ENCODE data around the gene MGAT5.

MGAT5 gene

DNA sequence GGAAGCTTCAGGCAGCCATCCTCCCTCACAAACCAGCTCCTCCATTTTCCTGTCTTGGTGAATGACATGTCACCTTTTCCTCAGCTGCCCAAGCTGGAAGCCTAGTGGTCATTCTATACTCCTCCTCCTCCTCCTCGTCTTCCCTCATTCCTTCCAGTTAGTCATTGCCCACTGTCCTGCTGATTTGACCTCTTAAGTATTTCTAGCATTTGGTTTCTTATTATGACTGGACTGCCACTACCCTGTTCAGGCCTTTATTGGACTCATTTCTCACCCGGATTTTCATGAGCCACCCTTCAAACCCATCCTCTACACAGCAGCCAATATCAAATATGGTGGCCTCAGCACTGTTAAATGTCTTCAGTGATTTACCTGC, 21.9 kb upstream of the MGAT5 start:
- DNase-seq (ENCODE audit: low read depth): no peak

DNA sequence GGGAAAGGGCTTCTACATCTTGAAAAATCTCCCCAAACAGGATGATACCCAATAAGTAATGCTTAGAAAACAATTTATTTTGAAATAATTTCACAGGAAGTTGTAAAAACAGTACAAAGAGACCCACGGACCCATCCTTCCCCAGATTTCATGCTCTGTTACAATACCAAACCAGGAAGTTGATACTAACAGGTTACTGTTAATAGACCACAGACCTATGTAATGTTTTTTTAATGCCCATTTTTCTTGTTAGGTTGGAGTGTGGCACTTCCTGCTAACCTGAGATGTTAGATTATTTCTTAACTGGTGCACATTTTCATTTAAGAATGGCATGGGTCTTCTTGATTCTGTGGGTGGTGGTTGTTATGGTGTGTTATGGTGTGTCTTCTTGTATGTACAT, 21.4 kb upstream of the MGAT5 start:
- no peak for DNase-seq (ENCODE audit: low read depth)

DNA sequence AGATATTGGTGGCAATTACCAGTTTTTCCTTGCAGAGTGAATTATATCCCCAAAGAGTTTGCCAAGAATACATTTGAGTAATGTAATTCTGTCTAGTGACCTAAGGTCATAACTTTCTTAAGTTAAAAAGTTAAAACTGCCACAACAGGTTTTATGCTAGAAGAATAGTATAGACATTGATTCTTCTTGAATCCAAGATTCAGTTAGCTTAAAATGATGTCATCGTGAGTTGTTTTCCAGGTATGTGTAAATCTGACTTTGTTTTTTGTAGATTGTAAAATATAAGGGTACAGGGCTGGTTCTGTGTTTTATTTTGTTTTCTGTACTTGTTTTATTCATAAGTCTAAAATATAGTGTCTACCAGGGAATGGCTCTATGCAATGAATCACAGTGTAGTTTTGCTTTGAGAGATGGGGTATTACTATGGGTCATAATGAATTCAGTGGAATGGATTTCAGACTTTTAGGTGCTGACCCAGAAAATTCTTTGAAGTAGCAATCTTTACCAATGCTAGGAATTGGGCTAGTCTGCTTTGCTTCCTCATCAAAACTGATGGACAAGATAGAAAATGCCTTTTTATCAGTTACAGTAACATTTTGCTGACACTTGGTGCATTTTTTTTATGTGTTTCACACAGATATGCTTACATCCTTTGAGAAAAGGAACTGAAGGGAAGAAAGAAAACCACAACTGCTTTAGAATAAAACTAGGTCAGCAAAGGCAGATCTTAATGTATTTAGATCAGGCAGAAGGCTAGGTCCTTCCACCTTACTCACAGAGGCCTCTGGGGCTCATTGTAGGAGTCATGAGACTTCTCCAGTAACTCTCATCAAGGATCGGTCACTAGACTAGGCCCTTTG, 20.8 kb upstream of the MGAT5 start:
- DNase-seq (ENCODE audit: low read depth): no peak

DNA sequence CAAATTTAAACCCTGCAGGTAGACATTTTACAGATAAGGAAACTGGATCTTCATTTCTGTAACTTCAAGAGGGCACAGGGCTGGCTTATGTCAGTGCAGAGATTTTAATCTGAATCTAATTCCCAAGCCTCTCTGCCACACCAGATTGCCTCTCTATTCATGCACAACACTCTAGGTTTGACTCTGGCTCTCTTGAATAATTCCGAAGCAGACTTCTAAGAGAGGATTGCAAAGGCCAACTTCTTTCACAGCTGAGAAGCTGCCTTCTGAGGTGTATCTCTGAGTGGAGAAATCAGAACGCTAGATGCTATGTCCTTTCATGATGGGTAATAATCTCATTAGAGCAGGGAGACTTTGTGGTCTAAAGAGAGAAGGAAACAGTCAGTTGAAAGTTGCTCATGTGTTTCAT, 20.1 kb upstream of the MGAT5 start:
- no peak for DNase-seq (ENCODE audit: low read depth)

DNA sequence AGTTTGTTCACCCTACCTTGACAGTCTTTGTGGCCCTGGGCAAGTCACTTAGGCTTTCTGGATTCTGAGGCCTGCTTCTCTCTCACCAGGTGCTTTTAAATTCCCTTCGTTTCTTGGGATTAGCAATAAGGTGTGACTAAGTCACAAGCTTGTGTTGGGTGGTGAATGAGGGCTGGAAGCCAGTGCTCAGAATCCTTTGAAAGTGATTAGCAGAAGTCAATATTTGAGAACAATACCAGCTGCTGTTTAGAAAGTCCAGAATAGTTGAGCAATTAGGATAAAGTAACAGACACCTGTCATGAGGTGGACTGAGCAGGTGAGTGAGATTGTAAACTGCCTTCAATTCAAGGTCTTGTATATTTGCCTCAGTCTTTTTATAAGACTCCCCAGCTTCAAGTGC, 19.3 kb upstream of the MGAT5 start:
- no peak for DNase-seq (ENCODE audit: low read depth)

DNA sequence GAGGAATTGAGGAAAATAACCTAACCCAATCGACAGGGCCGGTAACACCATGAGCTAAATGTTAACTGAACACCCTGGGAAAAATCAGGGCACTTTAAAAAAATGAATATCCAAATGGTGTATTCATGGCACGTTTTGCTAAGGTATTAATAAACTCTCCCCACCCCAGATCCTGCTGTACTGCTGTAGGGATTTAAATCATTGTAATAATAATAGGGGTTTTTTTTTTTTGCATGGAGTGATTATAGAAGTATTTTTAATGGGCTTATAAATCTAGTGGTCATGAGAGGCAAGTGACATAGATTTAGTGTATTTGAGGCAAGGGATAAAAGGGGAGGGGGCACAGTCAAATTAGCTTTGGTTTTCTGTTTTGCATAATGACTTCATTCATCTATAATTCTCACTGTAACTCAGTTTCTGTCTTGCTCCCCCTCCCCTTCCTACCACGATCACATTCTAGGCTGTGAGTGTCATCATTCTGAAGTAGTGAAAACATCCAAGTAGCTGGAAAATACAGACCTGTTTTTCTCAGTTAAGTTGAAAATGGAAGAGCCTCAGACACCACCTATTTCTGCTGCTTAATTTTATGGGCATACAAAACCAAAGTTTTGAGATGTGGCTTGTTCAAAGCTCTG, 18.2 kb upstream of the MGAT5 start:
- DNase-seq (ENCODE audit: low read depth): no peak

DNA sequence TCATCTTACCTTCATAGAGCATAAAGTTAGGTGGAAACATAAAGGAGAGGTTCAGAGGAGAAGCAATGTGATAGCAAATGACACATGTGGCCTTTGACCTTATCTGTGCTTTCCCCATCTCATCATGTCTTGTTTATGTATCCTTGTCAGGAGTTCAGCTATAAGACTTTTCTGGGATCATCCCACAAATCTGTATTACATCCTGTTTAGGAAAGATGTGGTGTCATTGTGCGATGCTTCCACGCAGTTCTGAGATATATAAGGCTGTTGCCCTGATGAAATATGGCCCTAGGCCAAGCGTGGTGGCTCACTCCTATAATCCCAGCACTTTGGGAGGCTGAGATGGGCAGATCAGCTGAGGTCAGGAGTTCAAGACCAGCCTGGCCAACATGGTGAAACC, 15.5 kb upstream of the MGAT5 start:
- DNase-seq (ENCODE audit: low read depth): no peak

DNA sequence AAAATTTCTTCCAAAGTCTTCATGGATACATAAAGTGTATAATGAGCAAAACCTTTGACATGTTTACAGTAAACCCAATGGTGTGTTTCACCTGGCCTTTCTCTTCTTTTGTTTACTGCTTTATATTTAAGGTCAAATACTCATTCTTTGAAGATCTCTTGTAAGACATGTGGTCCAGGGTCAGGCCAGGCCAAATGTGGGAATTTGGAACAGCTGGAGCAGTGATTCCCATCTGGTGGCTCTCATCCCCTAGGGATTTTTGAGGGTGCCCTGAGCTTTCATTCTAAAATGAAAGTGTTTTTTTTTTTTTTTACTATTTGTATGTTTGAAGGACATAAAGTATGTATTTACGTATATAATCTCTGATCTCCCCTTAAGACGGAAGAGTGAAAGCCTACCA, 13.8 kb upstream of the MGAT5 start:
- no peak for DNase-seq (ENCODE audit: low read depth)

DNA sequence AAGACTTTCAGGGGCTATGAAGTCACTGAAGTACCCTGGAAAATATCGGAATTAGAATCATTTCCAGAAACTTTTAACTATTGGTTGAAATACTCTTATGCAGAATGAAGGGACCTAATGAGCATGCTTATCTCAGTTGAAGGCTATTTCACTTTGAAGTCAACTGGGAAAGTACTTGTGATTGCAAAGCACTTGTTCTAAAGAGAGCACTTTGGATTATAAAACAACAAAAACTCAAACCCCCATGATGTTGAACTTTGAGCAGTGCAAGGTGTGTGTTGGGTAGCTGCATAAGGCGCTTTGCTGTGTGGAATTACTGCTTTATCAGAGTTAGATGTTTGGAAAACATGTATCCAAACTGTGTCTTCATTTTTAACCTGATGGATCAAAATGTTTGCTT, 12.0 kb upstream of the MGAT5 start:
- DNase-seq (ENCODE audit: low read depth): no peak

DNA sequence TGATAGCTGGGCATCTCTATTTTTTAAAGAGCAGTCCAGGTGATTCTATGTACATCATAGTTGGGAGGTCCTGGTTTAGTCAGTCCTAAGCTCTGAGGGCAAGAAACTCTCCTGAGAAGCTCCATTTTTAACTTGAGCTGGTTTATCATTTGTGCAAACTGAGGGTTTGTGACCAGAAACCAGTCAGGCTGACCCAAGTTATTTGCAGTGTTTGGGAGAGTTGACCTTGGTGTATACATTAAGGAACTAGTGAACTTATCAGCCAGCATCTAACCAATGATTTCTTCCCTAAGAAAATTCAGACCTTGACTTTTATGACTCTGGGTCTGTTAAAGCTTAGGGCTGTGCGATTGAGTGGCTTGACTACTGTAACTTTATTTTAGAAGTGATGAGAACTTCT, 10.6 kb upstream of the MGAT5 start:
- no peak for DNase-seq (ENCODE audit: low read depth)

DNA sequence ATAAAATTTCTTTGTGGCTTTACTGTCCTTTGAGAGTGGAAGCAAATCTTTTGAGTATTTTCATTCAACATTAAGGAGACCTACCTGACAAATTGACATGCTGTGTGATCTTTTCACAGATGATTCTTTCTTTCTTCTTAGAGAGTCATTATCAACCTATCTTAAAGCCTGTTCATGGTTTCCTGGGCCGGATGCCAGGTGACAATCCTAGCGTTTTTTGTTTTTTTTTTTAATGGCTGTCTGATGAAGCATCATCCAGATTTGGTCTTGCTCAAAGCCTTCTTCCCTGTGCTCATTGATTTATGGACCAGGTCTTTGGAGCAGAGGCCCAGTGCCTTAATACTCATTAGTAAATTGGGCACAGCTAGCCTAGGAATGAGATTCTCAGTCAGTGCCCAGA, 9.8 kb upstream of the MGAT5 start:
- DNase-seq (ENCODE audit: low read depth): no peak

DNA sequence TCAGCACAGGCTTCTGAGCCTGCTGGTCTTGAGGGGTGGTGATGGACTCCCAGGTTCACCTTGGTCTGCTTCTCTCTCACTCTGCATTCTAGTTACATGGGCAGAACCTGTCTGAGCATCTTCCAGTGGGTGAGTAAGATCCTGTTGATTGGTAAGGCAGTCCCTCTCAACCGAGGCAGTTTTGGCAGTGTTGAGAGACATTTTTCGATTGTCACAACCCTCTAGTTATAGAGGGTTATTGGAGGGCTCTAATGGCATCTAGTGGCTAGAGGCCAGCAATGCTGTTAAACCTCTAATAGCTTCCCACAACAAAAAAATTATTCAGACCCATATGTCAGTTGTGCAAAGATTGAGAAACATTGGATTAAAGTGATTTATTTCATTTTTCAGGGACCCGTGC, 9.3 kb upstream of the MGAT5 start:
- DNase-seq (ENCODE audit: low read depth): no peak

DNA sequence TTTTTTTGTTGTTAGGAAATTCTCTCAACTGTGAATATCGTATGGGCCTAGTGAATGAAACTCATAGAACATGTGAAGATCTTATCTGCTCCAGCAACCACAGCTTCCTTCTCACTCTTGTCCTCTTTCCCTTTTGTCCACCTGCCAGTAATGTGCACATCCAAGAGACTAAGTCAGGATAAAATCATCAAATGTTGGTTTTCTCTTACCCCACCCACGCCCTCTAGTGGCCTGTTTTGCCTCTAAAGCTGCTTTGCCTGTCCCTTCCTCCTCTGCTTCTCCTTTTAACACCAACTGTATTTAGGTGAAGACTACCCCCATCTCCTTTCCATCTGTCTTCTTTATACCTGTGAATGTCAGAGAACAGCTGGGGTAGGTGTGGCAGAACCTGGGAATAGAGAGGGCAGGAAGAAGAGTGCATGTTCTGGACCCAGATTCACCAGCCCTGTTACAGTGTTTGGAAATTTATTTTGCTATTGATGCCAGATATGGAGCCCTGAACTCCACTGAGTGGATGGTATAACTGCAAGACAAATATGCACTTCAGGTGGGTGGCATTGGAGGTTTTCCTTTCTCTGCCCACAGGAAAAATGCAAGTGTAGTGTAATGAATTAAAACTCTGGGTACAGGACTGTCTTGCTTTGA, 8.4 kb upstream of the MGAT5 start:
- peak; percentile 22 for DNase-seq (ENCODE audit: low read depth)

DNA sequence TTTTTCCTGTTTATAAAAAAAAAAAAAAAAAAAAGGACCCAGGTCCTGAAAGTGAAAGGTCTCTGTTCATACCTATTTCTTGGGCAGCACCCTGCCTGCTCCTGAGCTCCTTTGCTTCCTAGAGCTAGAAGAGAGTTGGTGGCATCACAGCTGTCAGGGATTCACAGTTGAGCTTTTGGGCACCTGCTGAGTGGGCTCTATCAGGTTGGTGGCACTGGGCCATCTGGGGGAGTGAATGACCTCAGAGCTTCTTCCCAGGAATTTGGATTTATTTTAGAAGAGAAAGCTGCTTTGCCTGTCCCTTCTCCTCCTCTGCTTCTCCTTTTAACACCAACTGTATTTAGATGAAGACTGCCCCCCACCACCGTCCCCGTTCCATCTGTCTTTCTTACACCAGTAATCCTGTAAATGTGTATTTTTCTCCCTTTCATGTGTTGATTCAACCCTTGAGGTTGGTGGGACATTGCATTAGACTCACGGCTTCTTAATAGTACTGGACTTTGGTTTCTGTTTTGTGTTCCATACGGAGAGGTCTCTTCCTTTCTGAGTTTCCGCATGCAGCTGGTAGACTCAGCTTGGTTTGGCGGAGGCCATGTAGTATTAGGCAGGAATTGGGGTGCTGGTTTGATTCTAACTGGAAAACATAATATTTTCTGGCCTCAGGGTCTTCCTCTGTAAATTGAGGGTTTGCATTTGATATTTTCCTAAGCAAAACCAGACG, 7.6 kb upstream of the MGAT5 start:
- DNase-seq (ENCODE audit: low read depth): no peak

DNA sequence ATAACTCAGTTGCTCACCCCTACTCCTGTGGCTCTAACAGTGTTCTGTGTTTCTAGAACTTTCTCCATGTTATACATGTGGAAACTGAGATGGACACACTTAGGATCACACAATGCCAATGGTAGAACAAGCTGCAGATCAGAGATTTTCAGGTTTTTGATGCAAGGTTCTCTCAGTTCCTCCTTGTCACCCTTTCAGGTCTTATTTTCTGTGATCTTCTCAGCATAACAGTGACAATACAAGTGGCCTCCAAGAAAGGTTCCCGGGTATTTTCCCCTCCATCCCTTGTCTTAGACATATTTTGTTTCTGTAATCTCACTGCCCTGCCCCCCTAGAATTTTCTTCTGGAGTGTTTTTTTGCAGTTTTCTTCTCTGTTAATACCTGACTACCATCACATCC, 6.2 kb upstream of the MGAT5 start:
- DNase-seq (ENCODE audit: low read depth): no peak

DNA sequence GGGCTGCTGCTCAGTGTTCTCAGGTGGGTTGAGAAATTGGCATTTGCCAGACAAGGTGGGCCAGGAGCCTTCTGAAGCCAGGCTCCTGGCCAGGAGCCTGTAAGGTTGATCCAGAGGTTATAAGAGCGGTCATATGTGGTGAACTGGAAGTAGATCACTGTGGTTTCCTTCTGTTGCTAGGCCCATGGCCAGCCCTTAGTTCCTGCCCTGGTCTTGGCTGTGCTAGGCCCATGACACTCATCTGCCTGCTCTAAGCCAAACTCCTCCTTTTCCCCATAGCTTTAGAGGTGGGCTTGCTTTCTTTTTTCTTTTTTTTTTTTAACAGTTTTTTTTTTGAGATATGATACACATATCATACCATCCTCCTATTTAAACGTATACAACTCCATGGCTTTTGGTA, 5.0 kb upstream of the MGAT5 start:
- DNase-seq (ENCODE audit: low read depth): no peak

DNA sequence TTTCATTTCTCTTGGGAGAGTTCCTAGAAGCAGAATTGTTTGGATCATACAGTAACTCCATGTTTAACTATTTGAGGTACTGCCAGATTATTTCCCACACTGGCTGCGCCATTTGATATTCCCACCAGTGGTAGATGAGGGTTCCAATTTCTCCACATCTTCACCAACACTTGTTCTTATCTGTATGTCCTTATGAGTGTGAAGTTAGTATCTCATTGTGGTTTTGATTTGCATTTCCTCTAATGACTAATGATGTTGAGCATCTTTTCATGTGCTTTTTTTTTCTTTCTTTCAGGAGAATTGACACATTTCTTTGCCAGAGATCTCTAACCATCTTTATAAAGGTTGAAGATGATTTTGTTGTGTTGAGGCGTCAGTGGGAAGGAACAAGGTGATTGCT, 4.1 kb upstream of the MGAT5 start:
- peak; percentile 18 for DNase-seq (ENCODE audit: low read depth)

DNA sequence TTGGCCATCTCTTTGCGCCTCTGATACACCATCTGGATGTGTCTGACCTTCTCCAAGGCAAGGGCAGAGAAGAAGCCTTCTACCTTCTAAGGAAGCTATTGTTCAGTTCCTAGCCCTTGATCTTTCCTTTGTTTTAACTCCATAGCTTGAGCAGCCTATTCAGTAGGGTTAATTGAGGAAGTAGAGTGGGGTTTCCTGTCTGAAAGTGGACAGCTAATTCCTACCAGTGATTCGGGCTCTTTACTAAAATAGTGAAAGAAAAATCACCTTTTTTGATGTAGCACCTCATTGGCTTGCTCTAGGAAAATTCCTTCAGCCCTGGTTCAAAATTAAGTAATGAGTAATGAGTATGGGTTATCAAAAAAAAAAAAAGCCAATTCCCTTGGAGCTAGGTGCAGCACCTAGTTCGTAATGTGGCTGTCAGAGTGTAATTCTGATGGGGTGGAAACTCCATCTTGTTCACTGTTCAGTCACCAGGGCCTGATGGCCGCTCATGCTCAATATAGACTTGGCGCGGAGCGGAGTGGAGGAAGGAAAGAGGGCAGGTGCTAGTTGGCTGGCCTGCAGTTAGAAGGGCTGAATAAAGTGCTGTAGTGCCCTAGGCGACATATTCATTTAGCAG, 2.9 kb upstream of the MGAT5 start:
- no peak for DNase-seq (ENCODE audit: low read depth)

DNA sequence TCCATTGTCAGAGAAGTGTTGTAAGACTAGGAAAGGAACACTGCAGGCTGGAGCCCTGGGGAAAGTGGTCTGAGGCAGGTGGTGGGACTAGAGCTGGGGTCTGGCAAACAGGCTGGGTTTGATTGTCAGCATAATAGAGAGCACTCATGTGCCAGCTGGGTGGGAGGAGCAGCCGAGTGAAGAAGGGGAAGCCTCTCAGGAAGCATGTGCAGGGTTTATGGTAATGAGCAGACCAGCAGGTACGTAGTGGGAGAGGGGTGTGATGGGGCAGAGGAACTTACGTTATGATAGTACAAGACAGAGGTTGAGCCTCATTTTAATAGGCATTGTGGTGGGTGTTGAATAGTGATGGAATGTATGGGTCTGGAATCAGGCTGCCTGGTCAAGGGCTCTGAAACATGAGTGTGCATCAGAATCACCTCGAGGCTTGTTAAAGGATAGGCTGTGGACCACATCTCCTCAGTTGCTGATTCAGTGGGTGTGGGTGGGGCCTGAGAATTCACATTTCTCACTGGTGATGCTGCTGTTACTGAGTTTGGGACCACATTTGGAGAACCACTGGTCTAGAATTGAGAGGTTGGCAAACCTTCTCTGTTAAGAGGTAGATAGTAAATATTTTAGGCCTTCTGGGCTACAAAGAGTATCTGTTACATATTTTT, 1.7 kb upstream of the MGAT5 start:
- DNase-seq (ENCODE audit: low read depth): no peak

DNA sequence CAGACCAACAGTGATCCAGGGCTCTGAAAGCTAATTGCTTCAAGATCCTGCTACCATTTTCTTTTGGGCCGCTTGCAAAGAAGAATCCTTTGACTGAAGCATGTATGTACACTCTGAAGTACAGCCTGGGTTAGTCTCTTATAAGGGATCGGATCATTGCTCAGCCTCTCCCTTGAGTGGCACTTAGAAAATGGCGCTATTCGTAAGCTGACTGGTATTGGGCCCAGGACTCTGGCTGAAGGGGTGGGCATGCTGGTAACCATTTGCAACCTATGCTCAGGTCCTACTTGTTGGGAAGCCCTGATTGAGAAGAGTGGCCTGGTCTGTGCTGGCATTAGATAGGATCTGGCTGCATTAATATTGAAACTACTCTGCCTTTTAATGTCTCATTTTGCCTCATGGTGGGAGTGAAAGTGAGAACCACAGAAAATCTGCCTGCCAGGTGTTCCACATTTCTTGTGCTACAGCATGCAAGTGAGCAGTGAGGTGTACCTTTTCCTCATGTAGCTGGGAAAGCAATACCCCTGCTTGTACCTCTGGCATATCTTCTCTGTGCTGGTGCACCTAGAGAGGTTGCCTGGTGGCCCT, 661 bp upstream of the MGAT5 start:
- DNase-seq (ENCODE audit: low read depth): no peak

DNA sequence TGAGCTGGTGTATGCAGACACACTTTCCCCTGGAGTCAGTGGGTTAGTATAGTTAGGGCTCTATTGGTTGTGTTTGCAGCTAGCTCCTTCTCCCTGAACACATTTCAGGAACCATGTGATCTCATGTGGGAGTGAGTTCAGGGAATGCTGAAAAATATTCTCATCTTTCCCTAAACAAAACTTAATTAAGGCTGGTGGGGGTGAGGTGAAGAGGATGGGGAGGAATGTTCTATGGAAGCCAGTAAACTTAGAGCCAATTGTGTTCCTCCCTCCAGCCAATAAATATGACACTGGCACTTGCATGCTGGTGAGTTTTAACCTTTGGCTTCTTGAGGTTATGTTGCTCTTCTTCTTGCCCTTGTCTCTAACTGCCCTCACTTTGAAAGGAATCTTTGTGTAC, 952 bp downstream of the MGAT5 start:
- DNase-seq (ENCODE audit: low read depth): no peak

Measured in CMK (cell line).